IMR-90 (cell line): ENCODE data around the gene ABCA8. TPM values are rescaled to one million over a fixed set of nuclear protein-coding genes. Genes with fewer than 3 reads are reported as not detected.
"Not testable (repeated sequence)": the region's sequence is repeated elsewhere in the genome, so short reads cannot be mapped to it uniquely, and the experiment has no call there.

Experiments used
- ATAC-seq: fragments of 200-7000 bp; cut with Tn5 transposase; 2 replicates; pipeline ENCODE4 v1.9.1; 2020; ENCODE audit warnings: low read depth, mild to moderate bottlenecking, moderate library complexity
- BruUV-seq: library from RNA; stranded (reverse); fragments of 400-500 nt; replicated peaks from 2 replicates; lab custom pipeline; 2021; lab: Mats Ljungman, UMichigan
- CTCF ChIA-PET: fragments of 300-600 bp; formaldehyde crosslinking; extraction: SDS; loops from one replicate; lab custom pipeline; 2021; ENCODE audit warnings: antibody characterized with exemption; lab: Yijun Ruan, JAX
- POLR2A ChIA-PET: fragments of 300-600 bp; sonication (Branson Sonifier 250); formaldehyde crosslinking; loops from one replicate; lab custom pipeline; 2022; ENCODE audit warnings: antibody characterized with exemption; ENCODE audit not compliant: unreplicated experiment; lab: Charles Lee
- DNase-seq: peaks from one replicate; pipeline ENCODE4 v3.0.0; 2013
- H2AFZ ChIP-seq: replicated peaks from 2 replicates; pipeline ENCODE3; 2013; ENCODE audit warnings: low read length, mild to moderate bottlenecking; ENCODE audit not compliant: poor library complexity
- H2AK5ac ChIP-seq: 2 replicates; pipeline ENCODE4 v1.6.1; 2013; ENCODE audit warnings: low read depth, low read length, inconsistent platforms
- H2AK9ac ChIP-seq: replicated peaks from 2 replicates; pipeline ENCODE3; 2013; ENCODE audit warnings: mild to moderate bottlenecking, low read depth, low read length, moderate library complexity; ENCODE audit not compliant: poor library complexity
- H2BK120ac ChIP-seq: 2 replicates; pipeline ENCODE4 v1.6.1; 2013; ENCODE audit warnings: low read depth, low read length, inconsistent platforms
- H2BK15ac ChIP-seq: 3 replicates; pipeline ENCODE4 v1.6.1; 2013; ENCODE audit warnings: low read depth, low read length, inconsistent platforms
- H2BK20ac ChIP-seq: 2 replicates; pipeline ENCODE4 v1.6.1; 2013; ENCODE audit warnings: low read depth, mild to moderate bottlenecking, inconsistent platforms, low read length, moderate library complexity
- H2BK5ac ChIP-seq: 2 replicates; pipeline ENCODE4 v1.6.1; 2013; ENCODE audit warnings: mild to moderate bottlenecking, low read depth, low read length, inconsistent platforms; ENCODE audit not compliant: poor library complexity, severe bottlenecking
- H3K14ac ChIP-seq: replicated peaks from 2 replicates; pipeline ENCODE4 v1.6.1; 2013; ENCODE audit warnings: low read depth, low read length, inconsistent platforms
- H3K18ac ChIP-seq: 2 replicates; pipeline ENCODE4 v1.6.1; 2013; ENCODE audit warnings: low read depth, low read length, control low read depth
- H3K23ac ChIP-seq: 2 replicates; pipeline ENCODE4 v1.6.1; 2013; ENCODE audit warnings: low read depth, low read length, inconsistent platforms
- H3K27ac ChIP-seq: 2 replicates; pipeline ENCODE4 v1.5.1; 2013; ENCODE audit warnings: mild to moderate bottlenecking, control low read depth, low read length; ENCODE audit not compliant: insufficient read depth
- H3K27me3 ChIP-seq: 2 replicates; pipeline ENCODE4 v1.6.1; 2013; ENCODE audit warnings: low read length; ENCODE audit not compliant: control insufficient read depth, insufficient read depth
- H3K36me3 ChIP-seq: 2 replicates; pipeline ENCODE4 v1.6.1; 2013; ENCODE audit warnings: low read length, mixed read lengths; ENCODE audit not compliant: control insufficient read depth, insufficient read depth
- H3K4ac ChIP-seq: 2 replicates; pipeline ENCODE4 v1.6.1; 2013; ENCODE audit warnings: low read depth, low read length, inconsistent platforms
- H3K4me1 ChIP-seq: 2 replicates; pipeline ENCODE4 v1.6.1; 2013; ENCODE audit warnings: low read length, mixed read lengths; ENCODE audit not compliant: control insufficient read depth, insufficient read depth
- H3K4me2 ChIP-seq: 2 replicates; pipeline ENCODE4 v1.6.1; 2013; ENCODE audit warnings: low read depth, mild to moderate bottlenecking, control low read depth, low read length, moderate library complexity
- H3K4me3 ChIP-seq: 2 replicates; pipeline ENCODE4 v1.5.1; 2013; ENCODE audit warnings: low read depth, mild to moderate bottlenecking, control low read depth, low read length, moderate library complexity; ENCODE audit not compliant: insufficient read depth
- H3K56ac ChIP-seq: 2 replicates; pipeline ENCODE4 v1.6.1; 2013; ENCODE audit warnings: low read length, inconsistent platforms; ENCODE audit not compliant: insufficient read depth; ENCODE audit errors: extremely low read depth
- H3K79me1 ChIP-seq, 2 experiments: 2 replicates each; pipeline ENCODE4 v1.6.1; 2013; ENCODE audit warnings: low read length in 2 of 2, inconsistent platforms in 1 of 2, low read depth in 1 of 2
- H3K9ac ChIP-seq: 2 replicates; pipeline ENCODE4 v1.6.1; 2013; ENCODE audit warnings: low read depth, low read length, control low read depth
- H3K9me1 ChIP-seq: 2 replicates; pipeline ENCODE4 v1.6.1; 2013; ENCODE audit warnings: low read length, inconsistent platforms; ENCODE audit not compliant: insufficient read depth
- H3K9me3 ChIP-seq: 2 replicates; pipeline ENCODE4 v1.6.1; 2013; ENCODE audit warnings: low read length; ENCODE audit not compliant: control insufficient read depth, insufficient read depth
- H4K20me1 ChIP-seq: 2 replicates; pipeline ENCODE4 v1.6.1; 2013; ENCODE audit warnings: low read length, inconsistent platforms; ENCODE audit not compliant: insufficient read depth
- H4K5ac ChIP-seq: 2 replicates; pipeline ENCODE4 v1.6.1; 2013; ENCODE audit warnings: mild to moderate bottlenecking, low read depth, low read length, control low read depth
- H4K8ac ChIP-seq, 2 experiments: 2 replicates each; pipeline ENCODE4 v1.6.1; 2013; ENCODE audit warnings: low read depth in 2 of 2, low read length in 2 of 2, control low read depth in 1 of 2, inconsistent platforms in 1 of 2
- H4K91ac ChIP-seq: 2 replicates; pipeline ENCODE4 v1.6.1; 2013; ENCODE audit warnings: low read depth, low read length, inconsistent platforms; ENCODE audit not compliant: insufficient read depth
- WGBS, 2 experiments: methylation state at CpG; one replicate each; pipeline versions ENCODE4 v1.1.5 to v1.1.7; 2013; ENCODE audit warnings: missing lambda C conversion rate in 2 of 2; ENCODE audit not compliant: insufficient read length in 1 of 2; ENCODE audit errors: extremely low coverage in 2 of 2; 5-methylcytosine and 5-hydroxymethylcytosine counted together
- dilution Hi-C: fragments of 300-500 bp; cut with HindIII; formaldehyde crosslinking; loops from one replicate; pipeline ENCODE4 v1.14.3; 2018; ENCODE audit warnings: low sequenced_read_pairs; ENCODE audit not compliant: unreplicated experiment
- in situ Hi-C: fragments of 300-500 bp; cut with MboI; formaldehyde crosslinking; loops from 3 replicates; pipeline ENCODE4 v1.14.3; 2019; ENCODE audit warnings: low sequenced_read_pairs, inconsistent platforms, mixed read lengths
- intact Hi-C: fragments of 100-400 bp; cut with micrococcal nuclease; formaldehyde crosslinking; loops from 2 replicates; pipeline ENCODE4 v1.10.0; 2022
- polyA plus RNA-seq, 3 experiments: library from polyadenylated mRNA; depleted of rRNA; stranded (reverse); fragments of >200 nt; gene quantifications; 2 replicates each; pipeline ENCODE4 v1.2.3, GENCODE V29; 2012; ENCODE audit warnings: low replicate concordance in 1 of 3
- total RNA-seq: library from RNA; depleted of rRNA; stranded (reverse); fragments of >200 nt; gene quantifications from 2 replicates; pipeline ENCODE4 v1.2.3, GENCODE V29; 2012

The ABCA8 gene
- total and polyA plus RNA-seq, 2 of the 4 experiments (the other 2 are of a cell fraction) = 1.8 TPM

- H2BK5ac ChIP-seq, H3K18ac ChIP-seq, H3K4me3 ChIP-seq, H3K9me3 ChIP-seq, POLR2A ChIA-PET, H4K8ac ChIP-seq, H3K79me1 ChIP-seq, H3K4me2 ChIP-seq, H2AK9ac ChIP-seq, dilution Hi-C loops, H3K23ac ChIP-seq, H4K91ac ChIP-seq, H3K4ac ChIP-seq, H2BK120ac ChIP-seq, H3K36me3 ChIP-seq, H3K27ac ChIP-seq, H2BK15ac ChIP-seq, H4K5ac ChIP-seq, H3K56ac ChIP-seq, H4K20me1 ChIP-seq, H3K14ac ChIP-seq, ATAC-seq, in situ Hi-C loops, H2AFZ ChIP-seq, DNase-seq, intact Hi-C loops, H3K27me3 ChIP-seq, CTCF ChIA-PET, H2AK5ac ChIP-seq, H2BK20ac ChIP-seq, H3K9me1 ChIP-seq, H3K4me1 ChIP-seq, H3K9ac ChIP-seq, BruUV-seq: not testable (repeated sequence)
- no CpG with 5 or more reads among the region's 1 CpG for WGBS, 2 experiments
Measured at GRCh38 chr17:68947868-68948267, 7.3 kb downstream of the ABCA8 start.
